ENCODE measurements around the gene MMP24.
"Not testable (repeated sequence)": the region's sequence is repeated elsewhere in the genome, so short reads cannot be mapped to it uniquely, and the experiment has no call there.

MMP24 gene

DNA sequence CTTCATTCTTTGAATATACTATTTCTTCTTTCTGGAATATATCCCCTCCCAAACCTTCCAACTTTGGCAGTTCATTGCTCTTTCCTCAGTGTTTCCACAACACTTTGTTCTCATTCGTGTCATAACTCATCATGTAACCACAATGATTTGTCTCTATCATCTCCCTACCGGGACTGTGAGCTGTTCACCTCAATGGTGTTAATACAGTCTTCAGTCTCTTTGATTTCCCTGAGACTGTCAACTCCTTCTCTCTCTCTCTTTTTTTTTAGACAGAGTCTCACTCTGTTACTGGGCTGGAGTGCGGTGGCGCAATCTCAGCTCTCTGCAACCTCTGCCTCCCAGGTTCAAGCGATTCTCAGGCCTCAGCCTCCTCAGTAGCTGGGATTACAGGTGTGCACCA, 2.5 kb upstream of the MMP24 start:
- DNase-seq (ENCODE audit: low read depth) = no peak

DNA sequence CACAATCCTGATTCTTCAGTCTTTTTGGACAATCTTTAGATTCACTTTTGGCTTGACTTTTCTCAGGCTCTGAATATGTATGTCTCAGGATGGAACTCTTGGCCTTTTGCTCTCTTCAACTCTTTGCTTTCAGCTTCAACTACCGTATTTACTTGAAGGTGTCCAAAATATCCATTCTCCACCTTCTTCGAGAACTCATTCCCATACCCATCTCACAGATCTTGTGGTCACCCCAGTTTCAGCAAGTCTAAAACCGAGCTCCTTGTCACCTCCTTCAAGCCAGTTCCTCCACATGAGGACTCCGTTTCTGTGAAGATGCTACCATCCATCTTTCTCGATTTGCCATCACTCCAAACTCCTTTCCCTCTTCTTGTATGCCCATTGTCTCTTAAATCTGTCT, 2.0 kb upstream of the MMP24 start:
- no peak for DNase-seq (ENCODE audit: low read depth)

DNA sequence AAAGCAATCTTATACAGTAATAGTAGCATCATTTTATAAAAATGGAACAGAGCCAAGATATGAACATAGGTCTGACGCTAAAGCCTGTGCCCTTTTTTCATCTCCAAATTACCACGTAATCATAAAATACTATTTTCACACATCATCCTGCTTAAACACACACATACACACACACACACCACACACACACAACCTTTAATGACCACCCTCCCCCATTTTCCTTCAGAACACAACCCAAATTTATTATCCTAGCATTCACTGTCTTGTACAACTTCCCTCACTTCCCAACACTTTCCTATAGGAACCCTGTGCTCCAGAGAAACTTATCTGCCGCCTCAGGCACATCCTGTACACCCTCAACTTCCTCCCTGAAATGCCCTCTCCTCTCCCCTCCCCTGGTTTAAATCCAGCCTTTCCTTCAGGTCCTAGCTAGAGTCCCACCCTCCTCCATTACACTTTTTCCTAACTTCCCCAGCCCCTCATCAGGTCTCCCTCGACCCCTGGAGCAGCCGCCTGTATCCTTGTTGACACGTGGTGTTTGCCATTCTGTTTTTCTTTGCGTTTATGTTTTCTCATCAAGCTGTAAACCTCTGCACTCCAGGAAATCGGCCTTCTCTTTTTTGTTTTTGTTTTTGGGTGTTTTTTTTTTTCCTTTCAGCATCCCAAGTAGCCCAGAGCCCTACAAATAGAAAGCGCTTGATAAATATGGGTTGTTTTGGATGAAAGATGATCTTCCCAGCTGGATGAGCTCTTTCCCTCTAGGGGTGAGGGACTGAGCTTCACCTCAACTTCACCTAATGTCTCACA, 968 bp upstream of the MMP24 start:
- DNase-seq (ENCODE audit: low read depth) = no peak

- no peak for DNase-seq (ENCODE audit: low read depth)
Observed at GRCh38 chr20:35226884-35227681, 593 bp downstream of the MMP24 start.

DNA sequence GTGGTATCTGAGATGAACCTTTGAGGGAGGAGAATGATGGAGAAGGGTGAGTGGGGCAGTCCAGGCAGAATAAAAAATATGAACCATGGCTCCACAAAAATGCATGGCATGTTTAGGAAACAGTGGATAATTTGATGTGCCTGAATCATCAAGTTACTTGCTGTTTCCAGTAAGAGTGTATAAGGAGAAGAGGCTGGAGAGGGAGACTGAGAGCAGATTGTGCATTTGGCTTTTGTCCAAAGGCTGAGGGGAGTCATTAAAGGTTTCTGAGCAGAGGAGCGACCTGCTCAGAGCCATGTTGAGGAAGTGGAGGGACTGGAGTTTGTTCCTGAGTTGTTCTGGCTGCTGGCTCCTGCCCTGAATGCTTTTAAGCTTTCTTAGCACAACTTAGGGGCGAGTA, 6.1 kb downstream of the MMP24 start:
- no peak for DNase-seq (ENCODE audit: low read depth)

GRCh38 chr20:35235881-35236280, 9.4 kb downstream of the MMP24 start:
- no peak for DNase-seq (ENCODE audit: low read depth)

DNA sequence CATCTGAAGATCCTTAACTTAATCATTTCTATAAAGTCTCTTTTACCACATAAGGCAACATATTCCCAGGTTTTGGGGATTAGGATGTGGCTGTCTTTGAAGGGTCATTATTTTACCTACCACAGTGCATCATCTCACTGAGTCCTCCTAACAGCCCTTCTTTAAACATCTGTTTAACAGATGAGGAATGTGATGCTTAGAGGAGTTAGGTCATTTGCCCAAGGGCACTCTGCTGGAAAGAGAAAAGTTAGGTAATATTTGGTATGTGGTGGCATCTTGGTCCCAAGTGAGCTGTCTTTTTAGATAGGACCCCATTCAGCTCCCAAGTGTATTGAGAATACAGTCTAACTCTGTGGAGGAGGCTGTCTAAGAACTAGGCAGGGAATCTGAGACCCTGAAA, 11.0 kb downstream of the MMP24 start:
- DNase-seq (ENCODE audit: low read depth) = no peak

GRCh38 chr20:35238170-35238569, 11.7 kb downstream of the MMP24 start:
- DNase-seq (ENCODE audit: low read depth) = no peak

DNA sequence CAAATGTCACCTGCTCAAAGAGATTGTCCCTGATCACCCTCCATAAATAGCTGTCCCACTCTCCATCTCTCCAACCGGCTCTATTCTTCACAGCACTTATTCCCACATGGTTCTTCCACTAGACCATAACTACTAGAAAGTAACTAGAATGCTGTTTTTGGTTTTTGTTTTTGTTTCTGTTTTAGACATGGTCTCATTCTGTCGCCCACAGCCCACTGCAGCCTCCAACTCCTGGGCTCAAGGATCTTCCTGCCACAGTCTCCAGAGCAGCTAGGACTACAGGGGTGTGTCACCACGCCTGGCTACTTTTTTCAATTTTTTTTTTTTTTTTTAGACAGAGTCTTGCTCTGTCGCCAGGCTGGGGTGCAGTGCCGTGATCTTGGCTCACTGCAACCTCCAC, 12.2 kb downstream of the MMP24 start:
- no peak for DNase-seq (ENCODE audit: low read depth)

- no peak for DNase-seq (ENCODE audit: low read depth)
Observed at GRCh38 chr20:35240083-35240810, 13.8 kb downstream of the MMP24 start.

DNA sequence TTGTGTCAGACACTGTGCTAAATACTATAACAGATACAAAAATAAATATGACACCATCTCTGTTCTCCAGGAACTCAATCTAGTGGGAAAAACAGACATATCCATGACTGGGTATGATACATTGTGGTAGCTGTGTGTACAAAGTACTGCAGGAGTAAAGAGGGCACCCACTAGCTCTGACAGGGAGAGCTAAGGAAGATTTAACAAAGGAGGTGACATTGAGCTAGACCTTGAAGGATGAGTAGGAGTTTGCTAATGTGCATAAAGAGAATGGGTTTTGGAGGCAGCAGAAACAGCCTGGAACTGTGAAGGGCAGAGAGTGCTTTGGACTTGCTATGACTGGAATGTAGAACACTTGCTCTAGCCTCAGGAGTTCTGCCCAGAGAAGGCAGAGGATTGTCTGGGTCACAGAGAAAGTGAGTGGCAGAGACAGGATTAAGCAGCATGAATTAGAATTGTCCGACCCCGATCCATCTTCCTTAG, 14.4 kb downstream of the MMP24 start:
- no peak for DNase-seq (ENCODE audit: low read depth)

DNA sequence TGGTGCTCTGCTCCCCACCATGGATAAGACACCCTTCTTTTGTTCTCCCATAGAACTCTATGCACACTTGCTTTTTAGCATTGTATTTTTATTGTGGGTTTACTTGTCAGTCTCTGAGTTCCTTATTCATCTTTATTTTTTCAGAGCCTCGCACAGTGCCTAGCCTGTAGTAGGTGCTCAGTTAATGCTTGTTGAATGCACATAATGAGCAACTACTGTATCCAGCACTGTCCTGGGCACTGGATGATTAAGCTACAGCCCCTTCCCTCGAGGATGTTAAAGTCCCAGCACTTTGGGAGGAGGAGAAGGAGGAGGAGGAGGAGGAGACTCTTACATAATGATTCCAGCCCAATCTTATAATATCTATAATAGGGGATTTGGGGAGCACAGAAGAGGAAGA, 16.8 kb downstream of the MMP24 start:
- no peak for DNase-seq (ENCODE audit: low read depth)

GRCh38 chr20:35243986-35244385, 17.5 kb downstream of the MMP24 start:
- DNase-seq (ENCODE audit: low read depth) = no peak

GRCh38 chr20:35246723-35247122, 20.2 kb downstream of the MMP24 start:
- no peak for DNase-seq (ENCODE audit: low read depth)

DNA sequence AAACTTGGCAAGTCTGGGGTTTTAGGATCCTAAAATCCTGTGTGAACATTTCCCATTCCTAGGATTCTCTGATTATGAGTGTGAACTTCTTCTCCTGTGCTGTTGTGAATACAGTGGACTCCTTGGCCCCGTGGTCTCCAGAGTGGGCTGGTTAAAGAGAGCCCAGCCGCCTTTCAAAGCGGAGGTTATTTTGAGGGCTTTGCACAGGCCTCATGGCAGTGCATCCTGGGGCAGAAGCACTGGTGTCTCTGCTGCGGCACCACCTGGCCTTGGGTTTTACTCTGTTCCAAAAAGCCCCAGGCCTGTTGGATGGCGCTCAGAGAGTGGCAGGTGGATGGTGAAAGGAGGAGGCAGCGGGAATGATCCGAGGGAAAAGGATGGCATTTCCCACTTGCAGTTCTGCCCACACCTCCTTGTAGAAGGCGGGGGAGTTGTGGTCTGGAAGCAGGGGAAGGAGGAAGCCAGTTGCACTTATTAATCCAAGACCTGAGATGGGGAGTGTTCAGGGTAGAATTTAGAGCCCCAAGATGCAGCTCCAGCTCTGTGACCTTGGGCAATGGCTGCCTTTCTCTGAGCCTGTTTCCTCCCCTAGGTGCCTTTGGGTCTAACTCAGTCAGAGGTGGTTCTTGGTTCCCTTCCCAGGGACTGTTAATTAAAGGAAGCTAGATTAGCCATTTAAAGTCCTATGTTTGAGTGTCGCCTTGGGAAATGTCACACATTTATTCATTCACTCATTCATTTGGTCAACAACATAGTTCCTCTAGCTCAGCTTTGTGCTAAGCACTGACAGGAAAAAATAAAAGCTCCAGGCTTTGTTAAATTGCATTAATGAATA, 22.4 kb downstream of the MMP24 start:
- no peak for DNase-seq (ENCODE audit: low read depth)

GRCh38 chr20:35251613-35251940, 25.1 kb downstream of the MMP24 start:
- no peak for DNase-seq (ENCODE audit: low read depth)

DNA sequence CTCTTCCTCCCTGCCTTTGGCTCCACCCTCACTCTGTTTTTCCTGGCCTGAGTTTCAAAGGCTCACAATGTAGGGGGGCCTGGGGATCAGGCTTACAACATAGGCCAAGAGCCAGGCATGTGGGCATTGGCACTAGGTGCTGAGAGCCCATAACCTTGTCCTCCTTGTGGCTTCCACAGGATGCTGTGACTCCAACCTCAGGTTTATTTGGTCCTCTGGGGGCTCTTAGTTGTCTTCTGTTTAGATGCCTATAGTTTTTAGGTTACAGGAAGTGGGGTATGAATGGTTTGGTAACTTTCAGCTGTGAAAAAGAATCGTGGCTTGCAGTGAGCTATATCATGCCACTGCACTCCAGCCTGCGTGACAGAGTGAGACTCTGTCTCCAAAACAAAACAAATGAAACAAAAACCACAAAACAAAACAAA, 25.6 kb downstream of the MMP24 start:
- DNase-seq (ENCODE audit: low read depth) = no peak

DNA sequence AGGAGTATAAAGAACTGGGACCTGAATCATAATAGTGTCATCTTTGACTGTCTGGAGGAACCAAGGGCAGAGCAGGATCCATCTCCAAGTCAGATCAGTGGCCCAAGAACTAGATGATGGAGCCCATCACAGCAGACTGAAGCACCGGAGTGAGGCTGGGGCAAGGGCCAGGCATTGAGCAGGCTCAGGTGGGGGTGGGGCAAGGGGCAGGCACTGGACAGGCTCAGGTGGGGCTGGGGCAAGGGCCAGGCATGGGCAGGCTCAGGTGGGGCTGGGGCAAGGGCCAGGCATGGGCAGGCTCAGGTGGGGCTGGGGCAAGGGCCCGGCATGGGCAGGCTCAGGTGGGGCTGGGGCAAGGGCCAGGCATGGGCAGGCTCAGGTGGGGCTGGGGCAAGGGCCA, 26.1 kb downstream of the MMP24 start:
- not testable (repeated sequence) for DNase-seq (ENCODE audit: low read depth)

- DNase-seq (ENCODE audit: low read depth) = no peak
Observed at GRCh38 chr20:35253010-35253409, 26.5 kb downstream of the MMP24 start.

GRCh38 chr20:35254448-35254999, 28.0 kb downstream of the MMP24 start:
- DNase-seq (ENCODE audit: low read depth) = no peak

GRCh38 chr20:35257175-35257909, 30.9 kb downstream of the MMP24 start:
- DNase-seq (ENCODE audit: low read depth) = no peak
